ENCODE measurements around the gene PTRH1. TPM values are rescaled to one million over a fixed set of nuclear protein-coding genes. Genes with fewer than 3 reads are reported as not detected.

The PTRH1 gene
- total RNA-seq, 1 donor from 2014 or later = 5.4 TPM

DNA sequence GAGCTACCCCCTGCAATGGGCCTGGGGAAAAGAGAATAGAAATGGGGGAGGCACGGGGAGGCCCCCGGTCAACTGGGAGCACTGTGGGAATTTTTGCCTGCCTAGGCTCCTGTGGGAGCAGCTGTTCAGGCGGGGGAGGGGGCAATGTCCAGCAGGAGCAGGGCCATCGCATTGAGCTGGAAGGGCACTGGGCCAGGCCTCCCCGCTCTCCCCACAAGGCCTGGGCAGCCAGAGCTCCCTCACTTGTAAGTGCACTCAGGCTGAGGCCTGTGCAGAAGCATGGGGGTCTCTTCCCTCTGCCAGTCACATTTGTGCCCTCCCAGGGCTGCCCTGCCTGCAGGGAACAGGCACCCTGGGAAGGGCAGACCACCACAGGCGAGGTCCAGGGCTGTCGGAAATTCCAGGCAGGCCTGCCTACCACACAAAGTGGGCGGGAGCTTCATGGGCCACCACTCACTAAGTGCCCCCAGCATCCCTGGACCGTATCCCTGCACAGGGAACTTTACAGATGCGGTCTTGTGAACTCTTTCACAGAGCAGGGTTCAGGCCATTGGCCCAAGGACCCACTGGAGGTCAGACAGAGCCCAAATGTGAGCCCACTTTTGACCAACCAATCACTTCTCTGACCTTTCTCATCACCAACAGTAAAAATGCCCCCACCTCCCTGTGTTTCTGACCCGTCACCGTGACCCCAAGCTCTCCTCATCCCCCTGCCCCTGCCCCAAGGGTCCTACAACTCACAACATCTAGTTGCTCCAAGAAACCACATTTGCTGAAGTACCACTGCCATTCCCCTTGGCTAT, 9.7 kb downstream of the PTRH1 start:
- Histone ChIP-seq H3K9me3 (no peaks in the 10 kb centered on the region), H3K36me3 (no peaks in the 10 kb centered on the region), H3K27ac (no peak overlapping the region), H3K4me1 (no peaks in the 10 kb centered on the region), H3K27me3 (no peaks in the 10 kb centered on the region), H3K4me3 (no peak overlapping the region)
- intact Hi-C loops (cut with DNase I) = no loop called here
- no peak for DNase-seq (ENCODE audit: low spot score in 2 of 2)
- TF ChIP-seq, protein P1, sequence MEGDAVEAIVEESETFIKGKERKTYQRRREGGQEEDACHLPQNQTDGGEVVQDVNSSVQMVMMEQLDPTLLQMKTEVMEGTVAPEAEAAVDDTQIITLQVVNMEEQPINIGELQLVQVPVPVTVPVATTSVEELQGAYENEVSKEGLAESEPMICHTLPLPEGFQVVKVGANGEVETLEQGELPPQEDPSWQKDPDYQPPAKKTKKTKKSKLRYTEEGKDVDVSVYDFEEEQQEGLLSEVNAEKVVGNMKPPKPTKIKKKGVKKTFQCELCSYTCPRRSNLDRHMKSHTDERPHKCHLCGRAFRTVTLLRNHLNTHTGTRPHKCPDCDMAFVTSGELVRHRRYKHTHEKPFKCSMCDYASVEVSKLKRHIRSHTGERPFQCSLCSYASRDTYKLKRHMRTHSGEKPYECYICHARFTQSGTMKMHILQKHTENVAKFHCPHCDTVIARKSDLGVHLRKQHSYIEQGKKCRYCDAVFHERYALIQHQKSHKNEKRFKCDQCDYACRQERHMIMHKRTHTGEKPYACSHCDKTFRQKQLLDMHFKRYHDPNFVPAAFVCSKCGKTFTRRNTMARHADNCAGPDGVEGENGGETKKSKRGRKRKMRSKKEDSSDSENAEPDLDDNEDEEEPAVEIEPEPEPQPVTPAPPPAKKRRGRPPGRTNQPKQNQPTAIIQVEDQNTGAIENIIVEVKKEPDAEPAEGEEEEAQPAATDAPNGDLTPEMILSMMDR (IDR thresholded peaks at IDR 0.05) = no peak

DNA sequence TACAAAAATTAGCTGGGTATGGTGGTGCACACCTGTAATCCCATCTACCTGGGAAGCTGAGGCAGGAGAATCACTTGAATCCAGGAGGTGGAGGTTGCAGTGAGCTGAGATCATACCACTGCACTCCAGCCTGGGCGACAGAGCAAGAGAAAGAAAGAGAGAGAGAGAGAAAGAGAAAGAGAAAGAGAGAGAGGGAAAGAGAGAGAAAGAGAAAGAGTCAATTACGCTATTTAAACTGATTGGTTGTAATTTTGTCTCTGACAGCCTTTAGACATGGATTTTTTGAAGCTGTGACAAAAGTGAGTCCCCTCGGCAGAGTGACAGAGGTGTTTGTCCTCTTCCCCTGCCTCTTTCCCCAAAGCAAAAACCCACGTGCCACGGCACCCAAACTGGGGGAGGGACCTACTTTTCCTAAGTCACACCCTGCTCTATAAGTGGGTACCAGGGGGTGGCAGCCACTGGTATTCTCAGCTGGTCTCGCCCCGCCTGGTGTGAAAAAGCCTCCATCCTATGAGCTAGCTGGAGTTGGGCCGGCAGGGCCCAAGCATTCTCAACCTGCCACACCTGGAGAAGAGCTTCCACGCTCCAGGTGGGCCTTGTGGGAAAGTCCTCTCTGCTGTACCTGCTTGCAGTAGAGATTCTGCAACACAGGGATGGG, 12.0 kb downstream of the PTRH1 start:
- TF ChIP-seq, protein P1 (IDR thresholded peaks at IDR 0.05) = no peak
- DNase-seq (ENCODE audit: low spot score in 2 of 2) = no peak
- no peak overlapping the region for H3K27ac ChIP-seq
- H3K4me1 ChIP-seq = no peaks in the 10 kb centered on the region
- H3K27me3 ChIP-seq = no peaks in the 10 kb centered on the region
- intact Hi-C loops (cut with DNase I) = no loop called here
- H3K4me3 ChIP-seq = no peak overlapping the region
- H3K9me3 ChIP-seq = no peaks in the 10 kb centered on the region
- H3K36me3 ChIP-seq = no peaks in the 10 kb centered on the region

DNA sequence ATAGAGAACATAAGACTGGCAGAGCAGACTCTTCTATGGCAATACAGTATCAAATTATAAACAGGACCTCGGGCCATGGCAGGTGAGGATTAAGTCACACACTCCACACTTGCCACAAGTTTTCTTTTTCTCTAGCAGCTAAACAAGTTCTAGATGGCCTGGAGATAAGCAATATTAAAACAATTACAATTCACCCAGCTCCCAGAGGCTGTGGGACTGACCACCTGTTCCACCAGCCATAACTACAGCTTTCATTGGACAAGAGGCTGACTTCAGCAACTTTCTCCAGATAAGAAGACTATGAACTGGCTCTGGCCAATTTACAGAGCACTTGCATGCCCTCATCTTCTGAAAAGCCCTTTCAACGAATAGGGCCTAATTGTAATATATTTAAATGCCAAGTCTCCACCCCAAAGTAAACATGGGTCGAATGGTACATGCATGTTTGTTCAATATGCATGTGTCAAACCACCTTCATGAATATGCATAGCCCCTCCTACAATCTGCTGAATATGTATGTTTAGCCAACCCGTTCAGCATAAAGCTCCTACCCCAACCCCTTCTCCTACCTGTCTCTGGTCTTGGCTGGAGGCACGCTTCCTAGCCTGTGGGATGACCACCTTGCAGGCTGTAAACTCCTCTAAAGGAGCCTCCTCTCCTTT, 14.7 kb downstream of the PTRH1 start:
- intact Hi-C loops (cut with DNase I) = no loop called here
- Histone ChIP-seq H3K4me1 (no peaks in the 10 kb centered on the region), H3K36me3 (no peaks in the 10 kb centered on the region), H3K4me3 (no peak overlapping the region), H3K27ac (no peak overlapping the region), H3K27me3 (no peaks in the 10 kb centered on the region), H3K9me3 (no peaks in the 10 kb centered on the region)
- DNase-seq (ENCODE audit: low spot score in 2 of 2) = no peak
- TF ChIP-seq, protein P1 (IDR thresholded peaks at IDR 0.05) = no peak

DNA sequence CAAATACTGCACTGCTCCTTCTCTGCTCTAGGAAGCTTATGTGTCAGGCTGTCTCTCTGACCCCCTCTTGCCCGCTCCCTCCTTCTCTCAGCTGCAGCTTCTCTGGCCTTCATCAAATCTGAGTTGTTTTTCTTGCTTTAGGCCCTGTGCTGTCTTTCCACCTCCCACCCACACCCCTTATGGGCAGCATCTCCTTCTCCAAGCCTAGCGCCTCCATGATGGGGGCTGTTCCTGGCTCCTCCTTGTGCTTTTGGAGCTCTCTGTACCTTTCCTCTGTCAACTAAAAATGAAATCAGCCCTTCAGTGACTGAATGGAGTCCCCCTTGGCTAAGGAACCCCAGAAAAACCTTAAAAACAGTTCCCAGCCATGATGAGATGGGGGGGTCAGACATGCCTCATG, 15.3 kb downstream of the PTRH1 start:
- TF ChIP-seq, protein P1 (IDR thresholded peaks at IDR 0.05) = no peak
- intact Hi-C loops (cut with DNase I) = no loop called here
- no peak for DNase-seq (ENCODE audit: low spot score in 2 of 2)

DNA sequence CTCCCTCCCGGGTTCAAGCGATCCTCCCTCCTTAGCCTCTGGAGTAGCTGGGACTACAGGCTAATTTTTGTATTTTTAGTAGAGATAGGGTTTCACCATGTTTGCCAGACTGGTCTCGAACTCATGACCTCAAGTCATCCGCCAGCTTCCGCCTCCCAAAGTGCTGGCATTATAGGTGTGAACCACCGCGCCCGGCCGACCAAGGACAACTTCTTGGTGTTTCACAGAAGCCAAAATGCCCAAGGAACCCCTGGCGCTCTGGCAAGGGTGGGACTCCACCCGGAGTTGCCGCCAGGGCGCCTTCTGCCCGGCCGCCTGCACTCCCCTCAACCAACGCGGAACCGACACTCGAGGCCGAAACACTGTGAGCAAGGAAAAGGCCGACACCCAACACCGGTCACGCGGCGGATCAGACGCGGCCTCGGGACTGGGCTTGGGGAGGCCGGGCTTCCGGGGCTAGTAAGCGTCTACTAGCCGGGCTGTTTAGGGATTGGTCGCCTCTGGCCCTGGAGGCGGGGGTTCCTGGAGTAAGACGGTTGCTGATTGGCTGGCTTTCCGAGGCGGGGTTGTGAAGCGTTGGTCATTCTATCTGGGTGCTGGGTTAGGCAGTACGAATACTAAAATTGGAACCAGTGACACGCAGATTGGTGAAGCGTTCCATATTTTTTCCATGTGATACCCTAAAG, 16.3 kb downstream of the PTRH1 start:
- H3K4me1 ChIP-seq = no peaks in the 10 kb centered on the region
- TF ChIP-seq, protein P1 (IDR thresholded peaks at IDR 0.05) = peak; percentile 9 to 41 (median 25)
- intact Hi-C loops (cut with DNase I) = loop anchor here (1.0 kb wide), 1 partner anchor 16 kb away; the partner anchor contains the start of gene PTRH1
- no peaks in the 10 kb centered on the region for H3K27me3 ChIP-seq
- H3K9me3 ChIP-seq = no peaks in the 10 kb centered on the region
- no peaks in the 10 kb centered on the region for H3K36me3 ChIP-seq
- peak; percentile 93 to 98 for DNase-seq (ENCODE audit: low spot score in 2 of 2)
- H3K4me3 ChIP-seq = peak overlapping the region; percentile 32 to 48
- H3K27ac ChIP-seq = peak overlapping the region; percentile 79 to 92

More for the DNA sequence above, 15.3 kb downstream of the PTRH1 start:
- Histone ChIP-seq H3K4me1 (no peaks in the 10 kb centered on the region), H3K4me3 (no peak overlapping the region), H3K36me3 (no peaks in the 10 kb centered on the region), H3K9me3 (no peaks in the 10 kb centered on the region), H3K27ac (peak overlapping the region; percentile 76 to 92), H3K27me3 (no peaks in the 10 kb centered on the region)

Measured in ascending aorta (tissue), 2 donors.